GM21529 (cell line): ENCODE results near the gene THNSL1.
"Not testable (repeated sequence)": the region's sequence is repeated elsewhere in the genome, so short reads cannot be mapped to it uniquely, and the experiment has no call there.

ENCODE experiments used
- ATAC-seq: cut with Tn5 transposase; IDR thresholded peaks from one replicate; pipeline ENCODE4 v1.9.1; 2021; ENCODE audit not compliant: unreplicated experiment

THNSL1 gene

GRCh38 chr10:24998044-24998443, 18.4 kb upstream of the THNSL1 start:
- no peak for ATAC-seq

GRCh38 chr10:25011591-25011990, 4.8 kb upstream of the THNSL1 start:
- not testable (repeated sequence) for ATAC-seq

- ATAC-seq = no peak
Observed at GRCh38 chr10:25014579-25014978, 1.8 kb upstream of the THNSL1 start.

- ATAC-seq = peak; percentile 61
Observed at GRCh38 chr10:25015828-25016375, 510 bp upstream of the THNSL1 start, which contains the start of gene ENKUR. Gene ENKUR, minus strand, starts transcription at chr10:25016158. Its CDS starts 222 bp downstream, at chr10:25015936.

- ATAC-seq = peak; percentile 4
Observed at GRCh38 chr10:25017154-25017590, 760 bp downstream of the THNSL1 start.

GRCh38 chr10:25017661-25018060, 1.2 kb downstream of the THNSL1 start:
- ATAC-seq = no peak

GRCh38 chr10:25018703-25019102, 2.3 kb downstream of the THNSL1 start:
- ATAC-seq = no peak

- no peak for ATAC-seq
Observed at GRCh38 chr10:25023278-25023677, 6.9 kb downstream of the THNSL1 start.

- ATAC-seq = no peak
Observed at GRCh38 chr10:25024528-25024927, 8.1 kb downstream of the THNSL1 start.

GRCh38 chr10:25026463-25026862, 10.1 kb downstream of the THNSL1 start:
- ATAC-seq = no peak

GRCh38 chr10:25028711-25029110, 12.3 kb downstream of the THNSL1 start:
- no peak for ATAC-seq

GRCh38 chr10:25029519-25029918, 13.1 kb downstream of the THNSL1 start:
- ATAC-seq = no peak

GRCh38 chr10:25036381-25036780, 20.0 kb downstream of the THNSL1 start:
- ATAC-seq = peak; percentile 69

GRCh38 chr10:25038325-25038724, 21.9 kb downstream of the THNSL1 start:
- ATAC-seq = no peak

GRCh38 chr10:25039531-25039930, 23.1 kb downstream of the THNSL1 start:
- no peak for ATAC-seq

- ATAC-seq = no peak
Observed at GRCh38 chr10:25046641-25047040, 30.2 kb downstream of the THNSL1 start.

GRCh38 chr10:25047088-25047487, 30.7 kb downstream of the THNSL1 start:
- no peak for ATAC-seq

GRCh38 chr10:25047591-25048301, 31.3 kb downstream of the THNSL1 start:
- ATAC-seq = no peak

GRCh38 chr10:25048450-25048849, 32.0 kb downstream of the THNSL1 start:
- no peak for ATAC-seq

- ATAC-seq = no peak
Observed at GRCh38 chr10:25049966-25050365, 33.6 kb downstream of the THNSL1 start.

- ATAC-seq = no peak
Observed at GRCh38 chr10:25050402-25050801, 34.0 kb downstream of the THNSL1 start.

GRCh38 chr10:25052012-25052411, 35.6 kb downstream of the THNSL1 start:
- ATAC-seq = no peak

GRCh38 chr10:25056726-25057125, 40.3 kb downstream of the THNSL1 start:
- ATAC-seq = no peak
